WI38 (cell line): ENCODE results near the gene PRTN3.
"Not testable (repeated sequence)": the region's sequence is repeated elsewhere in the genome, so short reads cannot be mapped to it uniquely, and the experiment has no call there.

Experiments used
- H3K4me3 ChIP-seq: 2 replicates; pipeline ENCODE4 v1.5.1; 2011; ENCODE audit warnings: low read depth, mild to moderate bottlenecking, control low read depth, low read length
- CTCF ChIP-seq: IDR thresholded peaks from 2 replicates; pipeline ENCODE4 v1.5.1; 2012; ENCODE audit warnings: low read depth, mild to moderate bottlenecking, control low read depth, low read length

PRTN3 gene

GRCh38 chr19:831407-832369 lies 9.1 kb upstream of the PRTN3 start:
- H3K4me3 ChIP-seq: no peak overlapping the region
- TF ChIP-seq CTCF: no peak

- no peak overlapping the region for H3K4me3 ChIP-seq
- no peak for TF ChIP-seq CTCF
These were observed 6.6 kb upstream of the PRTN3 start for GRCh38 chr19:834216-834615.

- TF ChIP-seq CTCF: no peak
- no peak overlapping the region for H3K4me3 ChIP-seq
These were observed 5.5 kb upstream of the PRTN3 start for GRCh38 chr19:835210-835810.

- not testable (repeated sequence) for H3K4me3 ChIP-seq
These were observed 2.0 kb downstream of the PRTN3 start for GRCh38 chr19:842802-843179.

GRCh38 chr19:843180-843835 lies 2.5 kb downstream of the PRTN3 start:
- 0 out of 2 replicates have a peak overlapping the region, but pooled peaks have one; percentile 24 for H3K4me3 ChIP-seq

GRCh38 chr19:843836-844545 lies 3.2 kb downstream of the PRTN3 start:
- TF ChIP-seq CTCF: no peak
- H3K4me3 ChIP-seq: 0 out of 2 replicates have a peak overlapping the region, but pooled peaks have one; percentile 24

More at GRCh38 chr19:843180-843835, 2.5 kb downstream of the PRTN3 start:
- TF ChIP-seq CTCF: no peak

- no peak overlapping the region for H3K4me3 ChIP-seq
- TF ChIP-seq CTCF: no peak
These were observed 3.8 kb downstream of the PRTN3 start for GRCh38 chr19:844546-844971.
